Activated CD4-positive, alpha-beta T cell treated with anti-CD3 and anti-CD28 coated beads, Interleukin-2, amount 50 U/mL, for 4 hours (primary cell): ENCODE data around the gene MSH2.
"Not testable (repeated sequence)": the region's sequence is repeated elsewhere in the genome, so short reads cannot be mapped to it uniquely, and the experiment has no call there.

Source experiments
- DNase-seq, 2 experiments: peaks; one replicate each; pipeline ENCODE4 v3.0.0-alpha.2; 2020

Gene MSH2

DNA sequence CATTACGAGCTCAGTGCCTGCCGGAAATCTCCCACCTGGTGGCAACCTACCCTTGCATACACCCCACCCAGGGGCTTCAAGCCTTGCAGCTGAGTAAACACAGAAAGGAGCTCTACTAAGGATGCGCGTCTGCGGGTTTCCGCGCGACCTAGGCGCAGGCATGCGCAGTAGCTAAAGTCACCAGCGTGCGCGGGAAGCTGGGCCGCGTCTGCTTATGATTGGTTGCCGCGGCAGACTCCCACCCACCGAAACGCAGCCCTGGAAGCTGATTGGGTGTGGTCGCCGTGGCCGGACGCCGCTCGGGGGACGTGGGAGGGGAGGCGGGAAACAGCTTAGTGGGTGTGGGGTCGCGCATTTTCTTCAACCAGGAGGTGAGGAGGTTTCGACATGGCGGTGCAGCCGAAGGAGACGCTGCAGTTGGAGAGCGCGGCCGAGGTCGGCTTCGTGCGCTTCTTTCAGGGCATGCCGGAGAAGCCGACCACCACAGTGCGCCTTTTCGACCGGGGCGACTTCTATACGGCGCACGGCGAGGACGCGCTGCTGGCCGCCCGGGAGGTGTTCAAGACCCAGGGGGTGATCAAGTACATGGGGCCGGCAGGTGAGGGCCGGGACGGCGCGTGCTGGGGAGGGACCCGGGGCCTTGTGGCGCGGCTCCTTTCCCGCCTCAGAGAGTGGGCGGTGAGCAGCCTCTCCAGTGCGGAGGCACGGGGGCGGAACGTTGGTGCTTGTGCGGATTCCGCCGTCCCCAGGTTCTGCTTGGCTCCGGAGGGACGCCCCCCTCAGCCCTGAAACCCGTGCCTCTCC is at the start of gene MSH2:
Gene MSH2 (plus strand): TSS at position 352 of the 804 bp plus-strand sequence. CDS start 36 bp downstream, at position 388.
- peak; percentile 85 to 89 for DNase-seq

GRCh38 chr2:47354013-47354847 is 48.7 kb upstream of the MSH2 start:
- no peak for DNase-seq

- DNase-seq = no peak
These were observed 48.1 kb upstream of the MSH2 start for GRCh38 chr2:47354848-47355204.

GRCh38 chr2:47357483-47357882 is 45.5 kb upstream of the MSH2 start:
- DNase-seq = no peak

DNA sequence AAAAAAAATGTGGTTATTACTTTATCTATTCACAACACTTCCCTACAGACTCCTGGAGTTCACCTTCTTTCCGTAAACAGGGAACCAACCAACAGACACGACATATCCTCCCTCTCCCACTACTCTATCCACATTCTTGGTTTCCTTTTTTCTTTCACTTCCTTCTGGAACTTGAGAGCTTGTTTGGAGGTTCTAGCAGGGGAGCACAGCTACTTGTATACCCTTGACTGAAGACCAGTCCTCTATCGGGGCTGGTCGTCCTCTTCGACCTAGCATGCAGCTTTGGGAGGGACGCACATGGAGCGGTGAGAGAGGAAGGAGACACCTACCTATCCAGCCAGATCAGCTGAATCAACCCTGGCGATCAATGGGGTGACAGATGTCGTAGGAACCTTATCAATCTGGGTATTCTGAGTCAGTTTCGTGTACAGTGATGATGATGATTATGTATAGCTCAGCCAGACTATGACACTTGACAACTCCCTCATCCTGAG is 43.5 kb upstream of the MSH2 start:
- DNase-seq = no peak

GRCh38 chr2:47360283-47360682 is 42.7 kb upstream of the MSH2 start:
- no peak for DNase-seq

DNA sequence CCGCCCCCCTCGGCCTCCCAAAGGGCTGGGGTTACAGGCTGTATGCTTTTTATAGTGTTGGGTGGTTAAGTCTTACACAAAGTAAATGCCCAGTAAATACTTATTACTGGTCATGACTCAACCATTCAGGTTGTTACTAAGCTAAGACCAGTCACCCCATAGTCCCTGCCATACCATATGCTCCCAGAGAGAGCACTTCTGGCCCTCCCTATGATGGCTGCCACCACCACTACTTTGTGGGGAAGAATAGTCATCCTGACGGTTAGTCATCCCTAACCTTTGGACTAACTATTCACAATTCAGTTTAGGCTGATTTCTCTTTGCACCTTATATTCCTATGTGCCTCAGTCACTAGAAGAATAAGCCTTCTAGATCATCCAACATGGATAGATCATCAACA is 42.0 kb upstream of the MSH2 start:
- no peak for DNase-seq

DNA sequence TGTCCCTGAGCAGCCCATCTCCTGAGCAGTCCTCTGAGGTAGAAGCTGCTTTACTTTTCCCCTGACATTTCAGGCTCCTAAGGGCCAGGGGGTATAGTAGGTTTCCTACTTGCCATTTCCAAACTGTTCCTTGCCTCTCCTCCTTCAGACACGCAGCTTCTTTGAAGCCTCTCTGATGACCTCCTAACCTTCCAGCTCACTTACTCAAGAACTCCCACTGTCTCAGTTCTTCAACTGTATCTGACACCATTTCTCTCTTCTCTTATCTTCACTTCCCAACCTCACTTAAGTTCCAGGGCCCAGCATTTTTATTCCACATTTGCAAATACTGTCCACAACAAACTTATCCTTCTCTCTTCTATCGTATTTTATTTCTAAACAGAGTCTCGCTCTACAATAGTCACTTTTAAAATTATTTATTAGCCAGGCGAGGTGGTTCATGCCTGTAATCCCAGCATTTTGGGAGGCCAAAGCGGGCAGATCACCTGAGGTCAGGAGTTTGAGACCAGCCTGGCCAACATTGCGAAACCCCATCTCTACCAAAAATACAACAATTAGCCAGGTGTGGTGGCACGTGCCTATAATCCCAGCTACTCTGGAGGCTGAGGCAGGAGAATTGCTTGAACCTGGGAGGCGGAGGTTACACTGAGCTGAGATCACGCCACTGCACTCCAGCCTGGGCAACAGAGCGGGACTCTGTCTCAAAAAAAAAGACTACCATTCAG is 41.3 kb upstream of the MSH2 start:
- DNase-seq = not testable (repeated sequence)

GRCh38 chr2:47373747-47374146 is 29.2 kb upstream of the MSH2 start:
- DNase-seq = no peak

- DNase-seq = no peak
These were observed 27.6 kb upstream of the MSH2 start for GRCh38 chr2:47375307-47375706.

GRCh38 chr2:47379384-47379783 is 23.6 kb upstream of the MSH2 start:
- no peak for DNase-seq

GRCh38 chr2:47381408-47381807 is 21.5 kb upstream of the MSH2 start:
- no peak for DNase-seq

GRCh38 chr2:47386551-47386950 is 16.4 kb upstream of the MSH2 start:
- no peak for DNase-seq

- no peak for DNase-seq
These were observed 14.1 kb upstream of the MSH2 start for GRCh38 chr2:47388888-47389287.

GRCh38 chr2:47389692-47390091 is 13.3 kb upstream of the MSH2 start:
- no peak for DNase-seq

GRCh38 chr2:47401789-47402554 is 984 bp upstream of the MSH2 start:
- no peak for DNase-seq

DNA sequence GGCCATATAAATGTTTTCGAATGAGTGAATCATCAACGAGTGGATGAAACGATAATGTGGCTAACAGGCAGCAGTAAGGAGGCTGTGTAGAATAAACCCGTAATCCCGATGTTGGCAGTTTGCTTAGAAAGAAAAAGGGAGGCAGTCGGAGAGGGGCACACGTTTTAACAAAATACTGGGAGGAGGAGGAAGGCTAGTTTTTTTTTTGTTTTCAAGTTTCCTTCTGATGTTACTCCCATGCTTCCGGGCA is 476 bp upstream of the MSH2 start:
- DNase-seq = no peak

DNA sequence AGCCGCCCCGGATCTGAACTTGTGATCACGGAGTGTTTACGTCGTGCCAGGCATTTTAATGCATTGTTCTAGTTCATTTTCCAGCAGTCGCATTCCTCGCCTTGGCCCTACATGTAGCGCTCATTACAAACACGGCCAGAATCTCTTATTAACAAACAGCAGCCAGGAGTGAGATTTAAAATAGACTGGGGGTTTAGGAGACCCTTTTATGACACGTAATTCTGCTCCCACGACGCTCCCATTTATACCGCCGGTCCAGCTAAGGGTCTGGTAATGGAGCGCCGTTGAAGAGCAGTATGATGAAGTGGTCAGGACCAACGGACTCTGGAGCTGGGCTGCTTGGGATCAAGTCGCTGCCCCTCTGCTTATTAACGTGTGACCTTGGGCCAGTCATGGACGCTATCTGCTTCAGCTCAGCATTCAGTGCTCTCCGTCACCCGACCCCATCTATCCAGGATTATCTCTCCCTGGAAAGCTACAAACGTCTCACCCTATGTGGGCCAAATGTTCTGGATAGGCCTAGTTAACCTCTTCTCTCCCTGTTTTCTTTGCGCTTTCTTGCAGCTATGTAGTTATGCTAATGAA is 745 bp downstream of the MSH2 start:
- DNase-seq = no peak

GRCh38 chr2:47404356-47404755 is 1.4 kb downstream of the MSH2 start:
- DNase-seq = no peak

- DNase-seq = no peak
These were observed 2.8 kb downstream of the MSH2 start for GRCh38 chr2:47405757-47406156.

- DNase-seq = not testable (repeated sequence)
These were observed 3.8 kb downstream of the MSH2 start for GRCh38 chr2:47406649-47407330.

GRCh38 chr2:47407976-47408375 is 5.0 kb downstream of the MSH2 start:
- not testable (repeated sequence) for DNase-seq
